Activated gamma-delta T cell (primary cell): ENCODE data around the gene RGS10.

Experiments
- DNase-seq: peaks from one replicate; lab custom pipeline; 2025; lab: John Stamatoyannopoulos, UW

Gene RGS10

DNA sequence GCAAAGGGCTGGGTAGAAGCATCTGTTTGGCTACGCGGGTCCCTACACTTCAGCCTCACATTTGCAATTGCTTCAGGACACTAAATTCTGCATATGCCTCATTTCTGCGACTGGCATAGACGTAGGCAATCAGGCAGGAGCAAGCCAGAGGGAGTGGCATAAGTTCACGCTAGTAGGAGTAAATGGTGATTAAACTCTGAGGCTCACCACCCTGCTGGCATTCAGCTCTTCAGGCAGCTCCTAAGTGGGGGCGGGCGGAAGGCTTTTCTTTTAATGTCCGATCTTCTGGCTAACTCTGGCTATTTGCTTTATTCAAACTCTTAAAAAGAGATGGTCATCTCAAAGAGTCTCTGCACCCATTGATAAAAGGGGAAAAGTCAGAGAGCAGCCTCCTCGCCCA is 45.3 kb downstream of the RGS10 start:
- no peak for DNase-seq

DNA sequence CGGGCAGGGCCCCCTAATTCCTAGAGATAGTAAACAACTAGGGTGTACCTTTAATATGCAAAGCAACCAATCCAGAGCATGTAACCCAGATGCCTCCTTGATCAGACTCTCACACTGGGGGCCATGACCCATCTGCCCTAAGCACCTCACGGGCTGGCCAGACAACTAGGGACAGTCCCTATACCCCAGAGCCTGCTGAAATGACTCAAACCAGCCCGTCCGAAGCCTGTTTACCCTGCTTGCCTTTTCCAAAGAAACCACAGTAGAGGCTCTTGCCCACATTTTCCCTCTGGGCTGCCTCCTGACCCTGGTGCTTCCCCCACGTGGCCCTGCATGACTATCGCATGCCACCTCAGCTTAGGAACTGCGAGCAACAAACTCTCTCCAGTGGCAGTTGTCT is 46.2 kb downstream of the RGS10 start:
- DNase-seq: no peak

DNA sequence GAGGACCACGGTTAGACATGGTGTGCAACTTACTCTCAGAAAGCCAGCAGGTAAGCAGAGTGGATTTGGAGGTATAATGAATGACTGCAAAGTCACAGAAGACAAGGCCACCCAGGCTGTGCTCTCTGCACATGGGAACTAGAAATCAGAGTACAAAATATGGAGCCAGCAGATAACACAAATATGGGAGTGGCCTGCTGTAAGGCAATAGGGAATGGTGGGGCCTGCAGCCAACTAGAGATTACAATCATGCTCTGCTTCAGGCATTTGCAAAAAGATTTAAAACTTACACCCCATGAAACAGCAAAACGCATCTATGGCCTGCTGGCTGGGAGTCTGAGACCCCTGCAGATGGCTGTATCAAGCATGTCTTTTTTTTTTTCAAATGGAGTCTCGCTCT is 47.0 kb downstream of the RGS10 start:
- no peak for DNase-seq

DNA sequence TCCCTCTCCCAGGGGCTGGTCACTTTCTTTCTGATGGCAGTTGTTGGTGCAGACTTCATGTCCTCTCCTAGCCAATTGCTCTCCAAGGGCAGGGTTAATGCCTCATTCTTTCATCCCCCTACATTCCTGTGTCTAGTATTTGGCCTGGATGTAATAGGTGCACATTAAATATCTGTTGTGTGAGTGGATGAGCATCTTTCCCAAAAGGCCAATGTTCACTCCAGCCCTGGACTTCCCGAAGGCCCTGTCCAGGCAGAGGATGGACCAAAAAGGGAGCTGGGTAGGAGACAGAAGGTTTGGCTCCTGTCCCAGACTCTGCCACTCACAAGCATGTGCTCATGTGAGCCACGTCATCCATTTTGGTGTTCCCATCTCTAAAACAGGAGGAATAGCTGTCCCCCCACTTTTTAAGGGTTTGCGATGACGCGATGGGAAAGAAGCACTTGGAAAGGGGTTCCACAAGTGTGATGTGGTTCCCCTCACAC is 47.5 kb downstream of the RGS10 start:
- no peak for DNase-seq

DNA sequence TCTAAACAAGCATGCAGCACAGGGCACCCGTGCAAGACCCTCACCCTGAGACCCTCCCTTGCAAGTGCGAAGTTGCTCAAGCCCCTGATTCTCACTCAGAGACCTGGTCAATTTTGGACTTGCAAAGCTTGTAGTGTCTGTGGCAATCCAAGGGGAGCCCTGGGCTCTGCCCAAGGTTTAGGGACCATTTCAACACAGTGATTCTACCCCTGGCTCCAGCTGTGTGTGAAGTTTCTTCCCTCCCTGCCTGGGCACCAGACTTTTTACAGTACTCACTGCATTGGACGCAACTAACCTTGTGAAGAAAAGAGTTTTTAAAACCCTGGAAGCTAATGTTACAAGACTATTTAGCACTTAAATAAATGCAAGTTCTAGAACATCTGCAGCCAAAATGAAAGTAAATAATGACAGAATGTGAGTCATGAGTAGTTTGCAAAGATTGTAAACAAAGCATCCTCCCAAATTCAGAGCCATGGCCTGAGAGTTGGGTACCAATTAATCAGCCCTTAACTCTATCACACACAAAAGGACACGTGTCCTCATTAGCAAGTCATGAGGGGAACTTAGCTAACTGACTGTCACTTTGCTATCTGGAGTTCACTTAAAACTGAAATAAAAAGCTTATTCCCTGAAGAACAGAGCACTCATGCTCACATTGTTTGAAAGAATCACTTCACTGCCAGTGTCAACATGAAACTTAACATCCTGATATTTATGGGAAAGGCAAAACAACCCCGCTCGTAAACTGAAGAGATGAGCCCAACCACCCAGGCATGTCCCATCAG is 48.1 kb downstream of the RGS10 start:
- DNase-seq: no peak

DNA sequence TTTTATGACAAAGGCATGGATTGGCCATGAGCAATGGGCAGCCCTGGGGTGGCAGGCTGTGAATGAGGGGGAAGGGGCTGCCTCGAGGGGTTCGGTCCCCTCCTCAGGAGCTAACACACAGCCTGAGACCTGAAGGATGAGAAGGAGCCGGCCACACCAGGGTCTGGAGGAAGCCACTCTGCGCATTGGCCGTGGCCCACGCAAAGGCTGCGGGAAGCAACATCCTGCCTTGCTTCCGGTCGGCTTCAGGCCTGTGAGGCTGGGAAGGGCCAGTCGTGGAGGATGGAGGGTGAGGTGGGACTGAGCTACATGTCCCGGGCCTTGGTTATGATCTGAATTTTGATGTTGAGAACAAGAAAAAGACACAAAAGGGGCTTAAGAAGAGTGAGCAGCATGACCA is 49.4 kb downstream of the RGS10 start:
- no peak for DNase-seq

DNA sequence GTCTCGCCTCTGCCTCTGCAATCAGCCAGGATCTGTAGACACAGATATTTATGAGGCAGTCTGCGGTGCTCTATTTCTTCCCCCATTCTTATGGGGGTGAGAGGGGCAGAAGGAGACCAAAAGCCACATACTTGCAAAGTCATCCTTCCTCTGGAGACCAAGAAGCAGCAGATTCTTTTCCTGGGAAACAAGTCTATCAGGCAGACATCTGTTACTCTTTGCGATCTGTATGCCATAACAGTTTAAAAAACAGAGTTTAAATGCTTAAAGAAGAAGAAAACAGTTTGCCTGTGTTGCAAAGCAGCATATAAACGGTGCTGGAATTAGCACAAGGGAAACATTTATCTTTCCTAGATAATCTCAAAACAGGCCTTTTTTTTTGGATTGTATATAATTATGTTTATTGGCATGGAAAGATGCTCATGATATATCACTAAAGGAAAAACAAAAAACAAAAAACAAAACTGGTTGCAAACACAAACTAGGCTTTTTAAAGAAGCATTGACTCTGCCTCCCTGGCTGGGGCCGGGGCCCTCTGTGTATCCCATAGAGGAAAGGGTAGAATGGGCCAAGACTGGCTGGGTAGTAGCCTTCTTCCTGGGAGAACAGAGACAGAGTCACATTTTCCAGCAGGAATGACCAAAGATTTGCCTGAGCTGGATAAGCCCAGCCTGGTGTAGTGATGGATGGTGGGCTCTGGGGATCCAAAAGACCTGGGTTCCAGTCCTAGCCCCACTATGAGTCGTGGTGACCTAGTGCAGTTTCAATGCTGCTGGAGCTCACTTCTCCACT is 50.4 kb downstream of the RGS10 start:
- no peak for DNase-seq

DNA sequence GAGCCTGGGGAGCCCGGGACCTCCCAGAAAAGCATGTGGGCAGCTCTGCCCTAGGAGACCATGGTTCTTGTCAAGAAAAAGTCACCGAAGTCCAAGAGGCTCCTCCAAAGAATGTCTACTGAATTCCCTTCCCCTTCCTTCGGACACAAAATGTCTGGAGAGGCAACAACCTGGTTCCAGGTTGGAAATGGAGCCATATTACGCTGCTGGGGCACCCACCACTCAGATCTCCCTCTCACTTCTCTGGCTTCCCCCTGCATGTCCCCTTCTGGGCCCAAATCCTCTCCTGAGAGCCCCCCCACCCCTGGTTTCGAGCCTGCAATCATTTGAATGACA is 52.6 kb downstream of the RGS10 start:
- no peak for DNase-seq

DNA sequence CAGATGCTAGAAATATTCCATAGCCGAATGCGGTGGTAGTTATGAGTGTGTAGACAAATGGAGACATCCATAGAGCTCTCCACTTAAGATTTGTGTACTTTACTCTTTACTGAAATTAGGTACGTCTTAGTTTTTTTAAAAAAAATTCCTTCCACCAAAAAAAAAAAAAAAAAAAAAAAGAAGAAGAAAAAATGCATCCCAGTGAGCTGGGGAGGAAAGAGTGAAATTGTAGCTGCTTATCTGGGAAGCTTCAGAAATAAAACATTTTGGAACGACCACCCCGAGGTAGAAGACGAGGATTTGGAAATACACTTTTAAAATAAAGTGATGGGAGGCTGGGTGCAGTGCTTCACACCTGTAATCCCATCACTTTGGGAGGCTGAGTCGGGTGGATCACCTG is 53.8 kb downstream of the RGS10 start:
- no peak for DNase-seq

DNA sequence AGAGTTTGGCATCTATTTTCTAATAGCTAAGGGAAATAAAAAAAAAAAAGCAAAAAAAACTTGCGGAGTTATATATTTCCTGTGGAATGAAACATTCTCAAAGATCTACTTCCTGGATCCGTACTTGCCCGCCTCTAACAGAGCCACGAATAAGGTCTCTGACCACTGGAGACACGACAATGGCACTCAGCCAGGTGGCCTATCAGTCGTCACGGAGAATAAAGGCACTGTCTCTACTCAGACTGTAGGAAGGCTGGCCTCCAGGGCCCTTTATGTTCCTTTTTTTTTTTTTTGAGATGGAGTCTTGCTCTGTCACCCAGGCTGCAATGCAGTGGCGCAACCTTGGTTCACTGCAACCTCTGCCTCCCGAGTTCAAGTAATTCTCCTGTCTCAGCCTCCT is 58.7 kb downstream of the RGS10 start:
- DNase-seq: no peak

DNA sequence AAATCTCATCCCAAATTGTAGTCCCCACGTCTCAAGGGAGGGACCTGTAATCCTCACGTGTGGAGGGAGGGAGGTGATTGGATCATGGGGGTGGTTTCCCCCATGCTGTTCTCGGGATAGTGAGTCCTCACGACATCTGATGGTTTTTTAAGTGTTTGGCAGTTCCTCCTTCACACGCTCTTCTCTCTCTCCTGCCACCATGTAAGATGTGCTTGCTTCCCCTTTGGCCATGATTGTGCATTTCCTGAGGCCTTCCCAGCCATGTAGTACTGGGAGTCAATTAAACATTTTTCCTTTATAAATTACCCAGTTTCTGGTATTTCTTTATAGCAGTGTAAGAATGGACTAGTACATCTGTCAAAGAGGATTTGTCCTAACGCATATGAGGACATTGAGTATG is 59.5 kb downstream of the RGS10 start:
- no peak for DNase-seq

DNA sequence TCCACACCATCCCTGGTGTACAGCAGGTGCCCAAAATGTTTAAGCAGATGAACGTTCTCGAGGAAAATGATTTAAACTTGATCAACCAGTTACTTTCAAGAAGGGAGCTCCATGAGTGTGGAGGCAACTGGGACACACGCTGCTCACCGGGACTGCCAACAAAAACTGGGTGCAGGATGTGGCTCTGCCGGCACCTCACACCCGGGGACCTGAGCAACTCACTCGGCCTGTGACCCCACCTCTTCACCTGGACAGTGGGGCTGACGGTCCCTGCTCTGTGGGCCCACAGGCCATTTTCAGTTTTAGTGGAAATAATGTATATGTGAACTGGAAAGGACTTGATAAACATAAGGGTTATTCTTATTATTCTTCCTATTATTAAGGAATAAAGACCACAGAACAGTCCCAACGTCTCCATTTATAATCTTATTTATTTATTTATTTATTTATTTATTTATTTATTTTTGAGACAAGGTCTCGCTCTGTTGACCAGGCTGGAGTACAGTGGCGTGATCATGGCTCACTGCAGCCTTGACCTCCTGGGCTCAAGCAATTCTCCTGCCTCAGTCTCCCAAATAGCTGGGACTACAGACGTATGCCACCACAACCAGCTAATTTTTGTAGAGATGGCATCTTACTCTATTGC is 60.6 kb downstream of the RGS10 start:
- DNase-seq: no peak

DNA sequence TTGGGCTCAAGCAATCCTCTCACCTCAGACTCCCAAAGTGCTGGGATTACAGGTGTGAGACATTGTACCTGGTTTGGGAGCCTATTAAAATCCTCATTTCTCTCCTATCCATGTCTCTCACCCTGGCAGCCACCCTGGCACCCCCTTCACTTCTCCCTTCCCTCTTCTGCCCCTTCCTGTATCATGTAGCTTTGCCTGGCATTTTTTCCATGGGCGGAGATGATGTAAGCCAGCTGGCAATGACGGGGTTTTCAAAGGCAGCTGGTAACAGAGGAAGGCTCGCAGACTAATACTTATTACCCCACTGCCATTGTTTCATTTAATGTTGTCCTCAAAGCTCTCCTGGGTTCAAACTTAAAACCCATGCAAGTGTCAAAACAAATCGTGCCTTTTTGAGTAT is 61.9 kb downstream of the RGS10 start:
- DNase-seq: no peak

DNA sequence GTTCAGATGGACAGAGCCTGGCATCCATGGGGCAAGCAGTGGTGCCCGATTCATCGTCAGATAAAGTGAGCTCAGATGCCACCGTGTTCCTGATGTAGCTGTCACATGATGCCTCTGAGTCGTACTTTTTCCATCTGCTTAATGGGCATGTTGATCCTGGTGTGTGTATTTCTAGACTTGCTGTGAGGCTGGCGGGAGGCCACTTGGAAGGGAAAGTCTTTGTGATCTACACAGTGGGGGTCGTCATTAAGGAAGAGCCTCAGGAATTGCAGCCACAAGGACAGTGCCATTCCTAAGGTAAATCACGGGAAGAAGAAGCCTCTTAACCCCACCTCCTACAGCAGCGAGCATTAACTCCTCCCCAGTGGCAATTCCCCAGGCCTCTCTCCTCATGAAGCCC is 63.0 kb downstream of the RGS10 start:
- no peak for DNase-seq

DNA sequence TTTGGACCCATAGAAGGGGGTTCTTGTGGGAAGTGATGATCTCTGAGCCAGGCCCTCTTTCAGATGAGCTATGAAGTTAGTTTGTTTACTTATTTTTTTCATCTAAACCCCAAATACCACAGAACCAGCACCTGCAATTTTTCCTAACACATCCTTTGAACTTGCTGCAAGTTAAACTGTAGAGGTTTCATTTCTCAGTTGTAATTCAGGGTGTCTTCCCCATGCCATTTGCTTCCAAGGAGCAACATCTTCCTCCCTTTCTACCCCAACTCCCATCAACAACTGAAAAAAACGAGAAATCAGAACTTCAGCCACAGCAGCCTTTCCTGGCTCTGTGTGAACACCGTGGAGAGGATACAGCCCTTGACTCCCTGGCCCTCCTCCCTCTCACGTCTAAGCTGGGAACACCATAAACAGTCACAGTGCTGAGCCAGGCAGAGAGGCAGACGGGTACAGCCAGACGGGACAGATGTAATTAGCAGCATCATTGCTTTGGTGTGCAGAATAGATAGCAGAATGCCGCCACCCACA is 63.6 kb downstream of the RGS10 start:
- no peak for DNase-seq

DNA sequence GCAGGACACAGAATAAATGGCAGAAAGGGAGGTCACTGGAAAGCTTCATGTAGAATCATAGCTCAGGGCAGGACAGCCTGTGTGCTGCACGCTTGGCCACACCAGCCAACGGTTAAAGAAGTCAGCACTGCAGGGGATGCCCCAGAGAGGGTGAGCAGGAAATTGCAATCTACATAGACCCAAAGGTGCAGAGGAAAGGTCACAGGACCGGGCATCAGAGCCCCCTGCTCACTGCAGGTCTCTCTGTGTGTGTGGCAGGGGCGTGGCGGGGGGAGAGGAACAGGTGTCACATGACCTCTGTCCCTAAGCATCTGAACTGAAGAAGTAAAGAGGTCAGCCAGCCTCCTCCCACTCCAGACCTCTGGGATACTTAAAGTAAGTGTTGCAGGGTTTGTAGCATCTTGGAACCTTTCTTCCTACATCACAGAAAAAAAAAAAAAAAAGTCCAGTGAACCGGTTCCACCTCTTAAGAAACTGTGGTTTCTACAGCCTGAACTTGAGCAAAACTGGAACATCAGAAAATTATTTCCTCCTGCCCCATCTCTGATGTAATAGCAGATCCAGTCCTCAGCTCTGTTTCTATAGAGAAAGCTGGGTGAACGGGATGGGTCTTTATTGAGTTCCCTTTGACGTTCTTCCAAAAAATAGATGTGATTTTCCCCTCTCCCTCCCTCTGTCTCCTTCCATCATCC is 64.3 kb downstream of the RGS10 start:
- DNase-seq: no peak

DNA sequence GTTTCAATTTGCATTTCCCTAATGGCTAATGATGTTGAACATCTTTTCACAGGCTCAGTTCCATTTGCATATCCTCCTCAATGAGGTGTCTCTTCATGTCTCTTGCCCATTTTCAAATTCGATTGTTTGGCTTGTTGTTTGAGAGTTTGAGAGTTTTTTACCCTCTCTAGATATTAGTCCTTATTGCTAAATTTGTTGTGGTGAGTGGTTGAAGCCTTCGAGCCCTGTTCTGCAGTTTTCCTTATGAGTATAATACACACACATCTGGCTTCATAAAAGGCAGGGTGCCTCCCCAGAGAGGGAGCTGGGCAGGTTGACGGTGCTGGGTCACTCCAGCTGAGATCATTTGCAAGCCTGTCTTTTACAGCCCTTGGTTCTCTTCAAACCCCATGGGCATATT is 65.1 kb downstream of the RGS10 start:
- no peak for DNase-seq

DNA sequence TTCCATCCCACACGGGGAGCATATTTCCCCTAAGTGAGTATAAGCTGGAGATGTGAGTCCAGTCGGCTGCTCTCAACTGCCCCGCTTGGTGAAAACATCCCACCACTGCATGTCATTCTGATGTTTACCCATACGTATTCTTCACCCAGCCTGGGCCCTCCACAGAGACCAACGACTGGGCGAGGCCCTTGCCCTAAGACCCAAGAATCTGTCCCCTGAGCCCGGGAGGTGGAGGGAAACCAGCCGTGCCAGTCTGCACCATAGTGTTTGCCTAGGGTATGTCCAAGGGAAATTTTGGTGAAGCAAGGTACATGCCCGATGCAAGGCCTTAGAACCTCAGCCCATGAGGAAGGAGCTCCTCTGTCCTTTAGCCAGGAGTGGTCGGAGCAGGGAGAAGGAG is 67.9 kb downstream of the RGS10 start:
- DNase-seq: no peak

DNA sequence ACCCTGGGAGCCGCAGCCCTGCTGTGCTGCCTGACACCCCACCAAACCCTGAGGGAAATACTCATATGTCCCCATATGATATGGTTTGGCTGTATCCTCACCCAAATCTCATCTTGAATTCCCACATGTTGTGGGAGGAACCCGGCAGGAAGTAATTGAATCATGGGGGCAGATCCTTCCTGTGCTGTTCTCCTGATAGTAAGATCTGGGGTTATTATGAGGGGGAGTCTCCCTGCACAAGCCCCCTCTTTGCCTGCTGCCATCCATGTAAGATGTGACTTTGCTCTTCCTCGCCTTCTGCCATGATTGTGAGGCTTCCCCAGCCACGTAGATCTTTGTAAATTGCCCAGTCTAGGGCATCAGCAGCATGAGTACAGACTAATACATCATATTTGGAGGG is 68.7 kb downstream of the RGS10 start:
- DNase-seq: no peak

DNA sequence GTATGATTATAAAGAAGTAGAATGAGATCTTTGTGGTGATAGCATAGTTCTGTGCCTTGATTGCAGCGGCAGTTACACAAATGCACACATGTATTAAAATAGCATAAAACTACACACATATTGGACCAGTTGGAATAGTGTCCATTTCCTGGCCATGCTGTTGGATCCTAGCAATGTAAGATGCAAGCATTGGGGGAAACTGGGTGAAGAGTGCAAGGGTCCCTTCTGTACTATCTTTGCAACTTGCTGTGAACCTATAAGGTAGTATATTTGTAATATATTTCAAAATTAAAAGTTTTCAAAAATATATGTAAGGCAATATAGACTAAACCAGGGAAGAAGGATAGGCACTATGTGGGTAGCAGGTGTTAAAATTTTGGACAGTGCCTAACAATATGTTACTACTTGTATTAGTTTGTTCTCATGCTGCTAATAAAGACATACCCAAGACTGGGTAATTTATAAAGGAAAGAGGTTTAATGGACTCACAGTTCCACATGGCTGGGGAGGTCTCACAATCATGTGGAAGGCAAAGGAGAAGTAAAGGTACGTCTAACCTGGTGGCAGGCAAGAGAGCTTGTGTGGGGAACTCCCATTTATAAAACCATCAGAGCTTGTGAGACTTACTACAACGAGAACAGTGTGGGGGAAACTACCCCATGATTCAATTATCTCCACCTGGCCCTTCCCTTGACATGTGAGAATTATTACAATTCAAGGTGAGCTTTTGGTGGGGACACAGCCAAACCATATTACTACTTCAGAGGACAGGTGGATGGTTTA is 71.4 kb downstream of the RGS10 start:
- no peak for DNase-seq

DNA sequence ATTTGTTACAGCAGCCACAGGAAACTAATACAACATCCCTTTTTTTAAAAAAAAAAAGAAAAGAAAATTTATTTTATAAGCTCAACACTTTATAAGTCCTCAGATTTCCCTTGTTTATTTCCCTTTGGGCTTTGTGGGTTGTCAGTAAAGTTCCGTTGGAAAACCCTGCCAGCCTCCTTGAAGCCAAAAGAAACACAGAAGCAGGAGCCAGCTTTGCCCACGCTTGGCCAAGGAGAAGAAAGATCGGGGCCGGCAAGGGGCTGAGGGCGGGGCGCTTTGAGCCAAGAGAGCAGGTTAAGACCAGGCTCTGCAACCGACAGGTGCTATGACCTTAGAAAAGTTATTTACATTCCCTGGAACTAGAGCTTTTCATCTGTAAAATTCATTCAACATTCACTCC is 72.7 kb downstream of the RGS10 start:
- no peak for DNase-seq
